HG02571 (cell line): ENCODE results near the gene MPP2.
"Not testable (repeated sequence)": the region's sequence is repeated elsewhere in the genome, so short reads cannot be mapped to it uniquely, and the experiment has no call there.

Source experiments
- ATAC-seq: cut with Tn5 transposase; IDR thresholded peaks from one replicate; pipeline ENCODE4 v1.9.1; 2021; ENCODE audit warnings: mild to moderate bottlenecking, moderate library complexity; ENCODE audit not compliant: unreplicated experiment

MPP2 gene

DNA sequence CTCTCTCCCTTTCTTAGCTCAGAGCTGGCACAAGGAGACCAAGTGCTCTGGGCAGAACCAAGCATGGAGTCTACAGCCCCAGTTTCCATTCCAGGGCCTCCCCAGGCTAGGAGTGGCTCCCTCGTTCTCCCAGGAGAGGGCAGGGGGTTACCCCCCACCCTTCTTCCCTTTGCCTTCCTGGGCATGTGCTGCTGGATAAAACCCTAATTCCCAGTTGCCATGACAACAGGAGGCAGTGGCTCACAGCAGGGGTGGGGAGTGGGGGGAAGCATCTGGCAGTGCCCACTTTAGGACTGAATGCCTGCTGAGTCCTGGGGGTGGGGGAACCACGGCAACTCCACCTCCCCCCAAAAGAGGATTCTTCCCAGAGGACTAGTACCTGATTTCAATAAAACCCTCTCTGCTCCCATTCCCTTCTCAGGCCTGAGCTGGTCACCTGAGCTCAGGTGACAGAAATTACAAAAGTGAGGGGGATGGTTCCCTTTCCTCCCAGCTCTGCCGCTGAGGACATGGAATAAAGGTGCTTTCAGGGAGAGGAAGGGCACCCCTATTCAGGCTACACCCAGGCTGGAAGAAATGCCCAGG lies 1.8 kb downstream of the MPP2 start:
- ATAC-seq, result no peak

DNA sequence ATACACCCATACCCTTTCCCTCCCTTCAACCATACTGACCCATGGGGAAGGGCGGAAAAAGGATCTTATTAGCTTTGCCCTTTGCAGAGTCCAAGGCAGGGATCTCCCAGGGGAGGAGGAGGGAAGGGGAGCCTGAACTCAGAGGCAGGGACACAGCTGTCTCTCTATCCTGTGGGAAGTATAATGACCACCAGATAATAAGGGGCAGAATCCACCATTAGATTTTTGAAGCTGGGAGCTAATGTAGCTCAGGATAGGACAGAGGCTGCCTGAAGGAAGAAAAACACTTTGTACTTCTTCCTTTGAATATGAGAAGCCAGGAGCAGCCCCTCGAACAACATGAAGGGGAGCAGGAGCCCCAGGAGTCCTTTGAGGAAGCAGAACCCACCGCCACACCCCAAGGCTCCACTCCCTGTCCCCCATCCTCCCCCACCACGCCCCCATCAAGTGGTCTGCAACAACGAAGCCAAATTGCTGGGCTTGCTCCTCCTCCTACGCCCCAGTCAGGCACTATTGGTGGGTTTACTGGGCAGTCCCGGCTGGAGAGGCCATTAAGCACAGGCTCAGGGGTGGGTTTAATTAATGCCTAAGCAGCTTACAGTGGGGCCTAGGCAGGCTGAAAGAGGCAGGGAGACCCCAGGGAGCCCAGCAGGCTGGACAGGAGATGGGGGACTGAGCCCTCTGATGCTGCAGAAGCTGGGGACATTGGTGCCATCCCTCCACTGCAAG lies 5.3 kb downstream of the MPP2 start:
- no peak for ATAC-seq

DNA sequence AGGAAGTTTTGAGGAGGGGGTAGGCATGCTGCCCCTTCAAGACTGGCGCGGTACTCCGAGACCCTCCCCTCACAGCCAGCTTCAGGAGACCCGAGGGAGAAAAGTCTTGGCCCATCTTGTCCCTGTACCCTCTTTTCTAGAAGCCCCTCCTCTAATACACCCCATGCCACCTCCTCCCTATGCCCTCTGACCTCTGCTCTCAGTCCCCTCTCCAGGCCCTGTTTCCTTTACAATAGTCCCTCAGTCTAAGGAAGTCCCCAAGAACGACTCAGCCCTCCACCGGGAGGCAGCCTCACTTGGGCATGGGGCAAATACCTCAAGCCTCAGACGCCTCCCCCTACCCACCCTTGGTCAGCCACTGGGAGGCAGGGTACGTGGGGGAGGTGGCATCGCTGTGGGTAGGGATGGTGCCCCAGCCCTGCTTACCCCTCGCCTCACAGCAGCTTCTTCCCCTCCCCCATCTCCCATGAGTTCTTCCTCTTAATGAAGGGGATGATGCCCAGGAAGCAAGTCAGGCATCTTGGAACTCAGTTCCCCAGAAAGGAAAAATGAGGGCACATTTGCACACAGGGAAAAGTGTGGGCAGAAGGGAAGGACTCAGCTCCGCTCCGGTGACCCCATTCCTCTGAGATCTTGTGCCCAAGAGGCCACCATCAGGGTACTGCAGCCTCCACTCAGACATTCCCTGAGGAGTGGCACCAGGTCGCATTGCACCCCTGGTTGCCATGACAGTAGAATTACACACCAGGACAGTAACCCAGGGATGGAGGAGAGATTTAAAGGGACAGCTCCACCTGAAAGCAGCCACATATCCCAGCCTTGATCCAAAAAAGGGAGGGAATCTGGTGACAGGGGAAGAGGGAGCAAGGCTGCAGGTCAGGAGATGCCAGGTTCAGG lies 6.2 kb downstream of the MPP2 start:
- no peak for ATAC-seq

DNA sequence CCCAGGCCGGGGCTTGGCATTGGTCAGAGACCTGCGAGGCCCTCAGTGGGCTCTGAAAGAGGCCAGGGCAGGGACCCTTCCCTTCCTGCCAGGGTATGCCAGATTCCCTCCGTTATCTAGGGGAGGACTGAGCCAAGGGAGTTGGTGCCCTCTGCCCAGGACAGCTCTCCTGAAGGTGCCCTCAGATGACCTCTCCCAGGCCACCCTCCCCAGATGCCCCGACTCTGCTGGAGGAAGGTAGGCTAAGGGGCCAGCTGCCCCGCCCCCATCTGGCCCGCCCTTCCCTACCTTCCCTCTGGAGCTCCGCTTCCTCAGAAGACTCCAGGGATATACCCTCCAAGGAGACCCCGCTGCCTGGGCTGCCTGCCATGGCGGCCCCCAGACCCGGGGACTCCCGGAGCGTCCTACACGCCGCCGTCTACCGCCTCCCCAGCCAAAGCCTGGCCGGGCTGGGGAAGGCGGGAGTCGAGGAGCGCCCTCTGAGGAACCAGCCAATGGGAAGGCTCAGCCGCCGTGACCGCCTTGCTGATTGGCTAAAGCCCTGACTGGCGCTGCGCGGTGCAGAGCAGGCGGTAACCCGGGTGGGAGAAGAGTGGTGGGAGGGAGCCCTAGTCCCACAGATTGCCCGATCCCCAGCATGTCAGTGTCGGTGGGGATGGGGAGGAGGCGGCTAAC lies 7.0 kb downstream of the MPP2 start:
- ATAC-seq, result peak; percentile 65

DNA sequence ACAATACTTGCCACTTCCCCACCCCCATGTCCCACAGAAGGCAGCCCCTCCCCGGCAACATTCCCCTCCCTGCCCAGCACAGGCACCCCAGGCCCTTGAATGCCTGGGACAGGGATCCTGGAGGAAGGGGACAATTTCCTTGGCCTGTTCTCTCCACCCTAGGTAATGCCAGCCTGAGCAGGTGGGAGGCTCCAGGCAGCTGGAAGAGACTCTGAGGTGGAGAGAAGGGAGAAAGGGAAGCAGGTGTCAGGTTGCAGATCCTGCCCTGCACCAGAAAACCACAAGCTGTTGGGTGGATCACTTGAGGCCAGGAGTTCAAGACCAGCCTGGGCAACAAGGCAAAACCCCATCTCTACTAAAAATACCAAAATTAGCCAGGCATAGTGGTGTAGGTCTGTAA lies 8.9 kb downstream of the MPP2 start:
- ATAC-seq, result no peak

DNA sequence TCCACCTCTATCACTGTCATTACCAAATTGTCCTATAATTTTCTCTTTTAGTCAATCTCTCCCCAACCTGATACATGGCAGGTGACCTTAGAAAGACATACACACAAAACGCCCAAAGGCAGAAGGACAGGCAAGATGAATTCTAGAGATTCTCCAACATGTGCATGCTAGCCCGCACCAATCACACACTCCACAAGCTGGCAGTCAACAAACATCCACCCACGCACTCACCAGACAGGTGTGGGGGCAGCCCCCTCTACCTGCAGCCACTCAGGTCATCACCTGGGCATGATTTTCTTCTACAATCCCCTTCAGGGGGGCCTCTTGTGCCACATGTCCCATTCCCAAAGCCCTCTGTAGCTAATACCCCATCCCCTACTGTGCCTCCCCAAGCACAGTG lies 9.5 kb downstream of the MPP2 start:
- ATAC-seq, result no peak

DNA sequence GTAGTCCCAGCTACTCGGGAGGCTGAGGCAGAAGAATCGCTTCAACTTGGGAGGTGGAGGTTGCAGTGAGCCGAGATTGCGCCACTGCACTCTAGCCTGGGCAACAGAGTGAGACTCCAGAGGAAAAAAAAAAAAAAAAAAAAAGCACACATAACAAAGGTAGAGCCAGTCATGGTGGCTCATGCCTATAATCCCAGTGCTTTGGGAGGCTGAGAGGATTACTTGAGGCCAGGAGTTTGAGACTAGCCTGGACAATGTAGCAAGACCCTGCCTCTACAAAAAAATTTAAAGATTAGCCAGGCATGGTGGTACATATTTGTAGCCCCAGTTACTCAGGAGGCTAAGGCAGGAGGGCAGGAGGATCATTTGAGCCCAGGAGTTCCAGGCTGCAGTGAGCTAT lies 12.8 kb downstream of the MPP2 start:
- not testable (repeated sequence) for ATAC-seq

DNA sequence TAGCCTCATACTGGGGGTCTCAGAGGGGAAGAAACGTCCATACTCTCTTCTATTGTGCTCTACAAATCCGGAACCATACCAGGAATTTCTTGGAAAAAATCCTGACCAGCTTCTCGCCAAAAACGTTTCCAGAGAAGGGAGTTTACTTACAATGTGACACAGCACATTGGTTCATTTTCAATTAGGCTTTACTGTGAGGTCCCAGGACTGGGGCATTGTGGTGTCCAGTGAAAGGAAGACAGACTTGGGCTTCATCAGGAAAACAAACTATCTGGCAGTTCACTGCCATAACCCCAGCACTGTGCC lies 14.7 kb downstream of the MPP2 start:
- no peak for ATAC-seq

DNA sequence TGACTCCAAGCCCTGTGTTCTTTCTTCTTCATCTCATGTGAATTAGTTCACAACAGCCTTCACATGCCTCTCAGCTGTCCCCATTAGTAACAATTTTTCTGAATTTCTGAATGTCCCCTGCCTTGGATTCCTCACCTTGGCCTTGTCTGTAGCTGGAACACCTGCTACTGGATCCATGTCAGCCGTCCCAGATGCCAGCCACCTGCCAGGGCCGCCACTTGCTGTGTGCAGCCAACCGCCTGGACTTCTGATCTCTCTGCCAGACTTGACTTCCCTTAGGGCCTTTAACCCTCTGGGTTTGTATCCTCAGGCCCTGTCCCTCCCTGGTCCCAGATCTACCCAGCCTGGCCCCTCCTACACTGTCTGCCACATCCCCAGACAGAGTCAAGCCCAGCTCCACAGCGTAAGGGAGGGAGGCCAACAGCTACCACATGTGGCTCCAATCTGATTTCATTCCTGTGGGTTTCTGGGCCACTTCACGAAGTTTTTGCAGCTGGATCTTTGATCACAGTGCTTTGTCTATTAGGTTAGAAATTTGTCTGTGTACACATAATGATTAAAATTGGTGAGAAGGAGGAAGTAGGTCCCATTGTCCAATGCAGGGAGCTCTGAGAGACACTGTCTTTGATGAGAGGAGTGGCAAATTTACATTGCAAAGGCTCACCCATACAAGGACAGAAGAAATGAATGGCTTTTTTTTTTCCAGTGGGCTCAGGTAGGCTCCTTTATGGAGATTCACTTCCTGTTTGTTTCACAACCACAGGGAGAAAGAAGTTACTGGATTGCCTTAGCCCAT lies 15.3 kb downstream of the MPP2 start:
- no peak for ATAC-seq

DNA sequence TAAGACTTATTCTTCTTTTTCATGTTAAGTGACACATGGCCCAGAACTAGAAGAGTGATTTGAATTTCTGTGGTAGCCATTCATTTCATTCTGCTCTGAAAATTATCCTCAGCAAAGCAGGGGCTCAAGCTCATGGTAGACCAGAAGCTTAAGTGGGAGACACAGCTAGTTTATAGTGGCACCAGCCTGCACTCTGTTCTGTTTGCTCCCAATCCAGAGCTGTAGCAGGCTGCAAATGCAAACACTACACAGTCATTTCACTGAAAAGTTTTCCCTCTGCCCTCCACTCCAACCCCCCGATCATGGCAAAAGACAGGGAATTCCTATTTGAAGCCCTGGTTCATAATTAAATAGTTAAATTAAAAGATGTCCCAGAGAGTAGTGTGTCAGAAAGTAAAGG lies 17.1 kb downstream of the MPP2 start:
- no peak for ATAC-seq

DNA sequence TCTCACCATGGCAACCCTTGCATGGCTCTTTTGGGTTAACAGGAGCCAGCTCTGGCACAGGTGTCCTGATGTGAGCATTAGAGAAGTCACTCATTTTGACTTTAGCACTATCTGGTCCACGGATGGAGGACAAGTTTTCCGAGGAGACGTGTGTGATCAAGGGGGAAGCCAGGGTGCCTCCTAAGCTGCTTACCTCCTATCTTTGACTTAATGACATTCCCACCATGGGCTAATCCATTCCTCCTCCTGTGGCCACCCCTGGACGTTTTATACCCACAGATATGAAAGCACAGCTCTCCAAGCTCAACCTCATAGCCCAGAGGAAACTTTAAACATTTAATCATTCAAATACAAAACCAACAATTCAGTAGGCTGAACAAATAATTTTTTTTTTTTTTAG lies 18.8 kb downstream of the MPP2 start:
- no peak for ATAC-seq

DNA sequence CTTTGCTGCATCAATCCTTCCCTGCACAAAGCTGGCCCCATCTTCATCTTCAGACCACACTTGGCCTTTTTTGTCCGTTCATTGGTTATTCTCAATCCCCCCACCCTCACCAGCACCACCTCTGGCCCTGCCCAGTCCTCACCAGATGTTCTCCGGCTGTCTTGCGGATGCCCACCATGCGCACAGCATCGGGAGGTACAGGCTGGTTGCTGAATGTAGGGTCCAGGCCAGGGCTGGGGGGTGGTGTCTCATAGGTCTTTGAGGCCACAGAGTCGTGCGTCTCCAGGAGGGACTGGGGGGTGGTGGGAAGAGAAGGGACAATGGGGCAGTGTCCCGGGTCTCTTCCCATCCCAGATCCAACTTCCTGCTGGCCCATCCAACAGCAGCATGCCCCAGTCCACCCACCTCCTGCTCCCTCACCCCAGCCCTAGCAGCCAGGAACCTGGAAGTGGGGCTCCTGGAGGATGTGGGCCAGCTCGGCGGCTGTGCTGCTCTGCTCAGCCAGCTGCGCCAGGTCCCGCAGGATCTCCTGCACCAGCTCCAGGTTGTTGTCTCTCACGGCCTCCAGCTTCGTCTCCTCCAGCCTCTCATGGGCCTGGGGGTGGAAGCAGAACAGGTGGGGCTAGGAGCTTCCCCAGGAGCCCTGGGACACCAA lies 24.4 kb downstream of the MPP2 start:
- ATAC-seq, result no peak

DNA sequence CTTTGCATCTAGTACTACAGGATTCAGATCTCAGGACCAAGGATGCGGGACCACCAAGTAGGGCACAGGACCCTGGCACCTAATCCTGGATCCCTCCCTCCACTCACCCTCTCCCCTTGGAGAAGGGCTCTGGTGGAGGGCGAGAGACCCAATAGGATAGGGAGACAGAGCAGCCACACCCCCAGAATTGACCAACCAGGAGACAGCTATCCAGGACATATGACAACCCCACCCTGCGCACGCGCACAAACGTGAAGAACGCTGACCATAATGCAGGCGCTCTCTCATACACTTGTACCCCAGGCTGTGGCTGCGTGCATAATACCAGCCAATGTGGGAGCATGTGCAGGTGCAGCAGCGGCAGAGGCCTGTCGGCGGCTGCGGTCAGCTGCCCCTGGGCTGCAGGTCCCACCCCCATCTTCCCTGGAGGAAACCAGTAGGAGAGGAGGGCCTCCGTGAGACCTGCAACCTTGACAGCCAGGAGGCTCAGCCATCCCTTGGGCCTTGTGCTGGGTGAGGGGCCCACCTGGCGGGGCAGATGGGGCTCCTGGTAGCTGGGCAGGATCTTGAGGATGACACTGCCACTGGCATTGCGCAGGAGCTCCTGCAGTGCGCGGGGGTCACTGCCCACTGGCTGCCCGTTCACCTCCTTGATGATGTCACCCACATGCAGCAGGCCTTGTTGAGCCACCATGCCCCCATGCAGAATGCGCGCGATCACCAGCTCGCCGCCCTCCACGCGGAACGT lies 25.4 kb downstream of the MPP2 start:
- ATAC-seq, result no peak

DNA sequence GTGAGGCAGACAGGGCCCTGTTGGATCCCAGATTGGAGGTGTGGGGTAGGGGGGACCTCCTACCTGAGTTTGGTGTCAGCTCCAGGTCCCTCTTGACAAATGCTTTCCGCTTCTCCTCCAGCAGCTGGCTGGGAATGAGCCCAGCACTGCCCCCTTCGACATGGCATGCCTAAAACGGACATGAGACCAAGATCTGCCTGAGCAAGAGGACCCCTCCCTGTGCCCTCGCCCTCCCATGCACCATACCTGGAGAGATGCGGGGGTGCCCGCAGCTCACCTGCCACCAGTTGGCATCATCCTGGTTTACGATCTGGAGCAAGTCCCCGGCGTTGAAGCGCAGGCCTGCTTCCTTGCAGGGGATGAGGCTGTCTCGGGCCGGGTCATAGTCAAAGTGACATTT lies 26.2 kb downstream of the MPP2 start:
- no peak for ATAC-seq

DNA sequence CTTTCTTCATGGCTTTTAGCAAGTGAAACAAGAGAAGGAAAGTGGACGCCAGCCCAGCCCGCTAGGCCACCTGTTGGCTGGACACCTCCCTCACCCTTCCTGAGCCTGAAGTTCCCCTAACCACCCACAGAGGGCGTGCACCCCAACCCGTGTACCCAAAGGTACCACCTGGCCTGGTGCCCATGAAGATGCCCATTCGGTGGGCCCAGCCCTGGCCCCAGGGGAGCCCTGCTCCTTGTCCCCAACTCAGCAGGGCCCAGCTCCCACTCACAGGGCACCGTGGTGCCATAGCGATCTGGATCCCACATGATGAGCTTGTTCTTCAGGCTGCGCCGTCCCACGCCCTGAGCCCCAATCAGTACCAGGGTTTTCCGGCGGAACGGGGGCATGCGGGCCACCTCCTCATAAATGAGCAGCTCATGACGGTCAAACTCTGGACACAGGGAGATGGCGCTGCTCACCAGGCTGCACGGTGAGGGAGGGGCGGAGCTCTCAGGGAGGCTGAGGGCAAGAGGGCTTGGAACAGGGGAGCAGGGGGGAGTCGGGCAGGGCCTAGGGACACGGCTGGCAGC lies 26.8 kb downstream of the MPP2 start:
- no peak for ATAC-seq

DNA sequence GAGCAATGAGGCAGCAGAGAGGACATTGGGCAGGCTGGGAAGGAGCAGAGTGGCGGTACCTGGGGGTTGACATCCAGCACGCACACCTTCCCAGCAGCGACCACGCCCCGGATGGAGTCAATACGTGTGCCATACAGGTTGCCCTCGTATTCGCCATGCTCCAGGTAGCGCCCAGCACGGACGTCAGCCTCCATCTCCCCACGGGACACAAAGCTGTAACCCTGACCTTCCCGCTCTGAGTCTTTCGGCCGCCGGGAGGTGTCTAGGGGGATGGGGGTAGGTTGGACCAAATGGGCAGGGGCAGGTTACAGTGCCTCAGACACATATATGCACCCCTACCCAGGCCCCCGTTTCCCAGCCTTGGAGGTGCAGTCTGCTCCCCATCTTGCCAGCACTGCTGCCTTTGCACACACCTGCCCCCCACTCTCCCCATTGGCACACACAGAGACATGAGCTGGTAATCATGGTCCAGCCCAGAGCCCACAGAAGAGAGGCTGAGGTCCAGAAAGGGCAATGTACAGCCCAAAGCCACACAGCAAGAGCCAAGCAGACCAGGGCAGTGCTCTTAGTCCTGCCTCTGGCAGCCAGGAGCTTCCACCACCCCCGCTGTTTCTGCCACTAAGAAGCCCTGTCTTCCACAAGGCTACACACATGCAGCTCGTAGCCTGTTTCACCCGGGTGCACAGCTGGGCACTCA lies 27.5 kb downstream of the MPP2 start:
- ATAC-seq, result no peak

DNA sequence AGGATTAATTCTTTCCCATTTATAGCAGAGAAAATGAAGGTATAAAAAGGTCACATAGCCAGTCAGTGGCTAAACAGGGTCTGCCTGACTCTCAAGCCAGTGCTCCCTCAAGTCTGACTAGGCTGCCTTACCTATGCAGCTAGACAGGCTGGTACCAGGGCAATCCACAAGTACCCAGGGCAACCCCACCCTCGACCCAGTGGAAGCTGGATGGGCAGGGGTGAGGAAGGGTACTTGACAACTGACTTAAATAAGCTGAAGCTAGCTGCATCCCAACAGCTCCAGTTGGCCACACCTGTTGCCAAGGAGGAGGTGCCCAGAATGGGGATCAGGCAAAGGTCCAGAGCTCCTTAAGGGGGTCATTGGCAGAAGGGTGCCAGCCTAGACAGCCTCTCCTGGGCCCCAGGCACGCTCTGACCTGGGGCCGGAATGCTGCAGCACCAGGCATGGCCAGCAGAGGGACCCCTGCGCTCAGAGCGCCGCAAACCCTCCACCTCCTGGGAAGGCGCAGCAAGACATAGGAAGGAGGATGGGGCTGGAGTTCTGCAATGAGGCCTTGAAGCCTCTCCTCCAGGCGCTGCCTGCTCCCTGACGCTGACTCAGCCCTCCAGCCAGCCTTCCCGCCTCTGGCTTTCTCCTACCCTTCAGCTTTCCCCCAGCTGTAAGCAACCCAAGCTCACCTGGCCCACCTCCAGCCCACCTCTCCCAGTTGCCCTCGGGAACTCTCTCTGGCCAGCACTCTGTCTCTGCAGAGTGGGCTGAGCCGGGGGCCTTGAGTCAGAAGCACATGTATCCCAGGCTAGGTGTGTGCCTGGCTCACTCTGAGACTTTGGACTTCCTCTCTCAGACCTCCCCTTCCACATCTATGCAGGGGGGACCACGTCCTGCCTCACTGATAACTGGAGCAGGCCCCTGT lies 28.8 kb downstream of the MPP2 start:
- no peak for ATAC-seq
